Inflammatory macrophage (primary cell): ENCODE results near the gene COL4A1.
"Not testable (repeated sequence)": the region's sequence is repeated elsewhere in the genome, so short reads cannot be mapped to it uniquely, and the experiment has no call there.

Experiments
- DNase-seq, 2 donors: peaks; one replicate each; pipeline ENCODE4 v3.0.0-alpha.2; 2020 to 2022

The COL4A1 gene

GRCh38 chr13:110323172-110323891 lies 16.4 kb upstream of the COL4A1 start:
- DNase-seq: no peak

GRCh38 chr13:110322828-110323171 lies 15.8 kb upstream of the COL4A1 start:
- DNase-seq: no peak

GRCh38 chr13:110322126-110322827 lies 15.3 kb upstream of the COL4A1 start:
- no peak for DNase-seq

GRCh38 chr13:110321573-110321972 lies 14.6 kb upstream of the COL4A1 start:
- not testable (repeated sequence) for DNase-seq

GRCh38 chr13:110320645-110321044 lies 13.7 kb upstream of the COL4A1 start:
- no peak for DNase-seq

- DNase-seq: no peak
Measured at GRCh38 chr13:110319774-110320509, 13.0 kb upstream of the COL4A1 start.

GRCh38 chr13:110319397-110319773 lies 12.4 kb upstream of the COL4A1 start:
- no peak for DNase-seq

GRCh38 chr13:110318920-110319319 lies 12.0 kb upstream of the COL4A1 start:
- no peak for DNase-seq

GRCh38 chr13:110317496-110318195 lies 10.7 kb upstream of the COL4A1 start:
- DNase-seq: no peak

GRCh38 chr13:110317093-110317492 lies 10.1 kb upstream of the COL4A1 start:
- DNase-seq: no peak

- no peak for DNase-seq
Measured at GRCh38 chr13:110316196-110316595, 9.2 kb upstream of the COL4A1 start.

GRCh38 chr13:110314516-110315245 lies 7.7 kb upstream of the COL4A1 start:
- no peak for DNase-seq

GRCh38 chr13:110313733-110314132 lies 6.8 kb upstream of the COL4A1 start:
- not testable (repeated sequence) for DNase-seq

- not testable (repeated sequence) for DNase-seq
Measured at GRCh38 chr13:110313261-110313660, 6.3 kb upstream of the COL4A1 start.

- DNase-seq: no peak
Measured at GRCh38 chr13:110312339-110313031, 5.5 kb upstream of the COL4A1 start.

- DNase-seq: no peak
Measured at GRCh38 chr13:110311443-110312338, 4.7 kb upstream of the COL4A1 start.

GRCh38 chr13:110310541-110311442 lies 3.8 kb upstream of the COL4A1 start:
- DNase-seq: no peak

- DNase-seq: no peak
Measured at GRCh38 chr13:110309661-110310524, 2.9 kb upstream of the COL4A1 start.
